H1 (cell line): ENCODE data around the gene CIAO2B. TPM values are rescaled to one million over a fixed set of nuclear protein-coding genes. Genes with fewer than 3 reads are reported as not detected.

Source experiments
- CBX8 ChIP-seq: fragments of 300-800, 300-1000 bp; sonication (generic); IDR thresholded peaks from 2 replicates; pipeline ENCODE4 v1.7.1; 2016; ENCODE audit warnings: low read depth, low read length, borderline replicate concordance
- CEBPB ChIP-seq: IDR thresholded peaks from 2 replicates; pipeline ENCODE4 v1.6.1; 2012; ENCODE audit warnings: low read depth, low read length
- NANOG ChIP-seq: IDR thresholded peaks from 2 replicates; pipeline ENCODE4 v1.6.1; 2011; ENCODE audit warnings: low read length, low read depth, mild to moderate bottlenecking, inconsistent platforms; ENCODE audit not compliant: insufficient read depth, poor library complexity, severe bottlenecking
- POU5F1 ChIP-seq: IDR thresholded peaks from 2 replicates; pipeline ENCODE4 v1.6.1; 2011; ENCODE audit warnings: low read depth, mild to moderate bottlenecking, low read length, moderate library complexity
- RBBP5 ChIP-seq: IDR thresholded peaks from 2 replicates; pipeline ENCODE4 v1.7.1; 2012; ENCODE audit warnings: low read depth, mild to moderate bottlenecking, inconsistent platforms, low read length, moderate library complexity, borderline replicate concordance
- SIN3A ChIP-seq, 2 experiments: IDR thresholded peaks in 1 of 2; conservative IDR thresholded peaks in 1 of 2; 2 replicates each; pipeline ENCODE4 v1.6.1; 2011 to 2012; ENCODE audit warnings: low read length in 2 of 2, improper control_type of control experiment in 1 of 2, low read depth in 1 of 2, mild to moderate bottlenecking in 1 of 2
- polyA plus RNA-seq, 7 experiments: library from polyadenylated mRNA; depleted of rRNA in 3 of 7; stranded (reverse) in 5 of 7; unstranded in 2 of 7; fragments of >200 nt in 5 of 7; fragments of 200-250 nt in 2 of 7; gene quantifications; 1 replicate in 5 of 7; 2 replicates in 1 of 7; 4 replicates in 1 of 7; pipeline versions ENCODE4 v1.2.1 to v1.2.3, GENCODE V29; 2011 to 2013; ENCODE audit warnings: missing spikeins in 2 of 7, mixed read lengths in 2 of 7
- total RNA-seq: library from RNA; stranded (reverse); fragmentation: NEBNext Ultra II Directional; extraction: Animal tissue kit (Norgen Biotek cat#: 25700); gene quantifications from 2 replicates; pipeline ENCODE4 v1.2.1, GENCODE V29; 2021

Gene CIAO2B
- total and polyA plus RNA-seq, 2 of the 8 experiments (the other 6 are each of a cell fraction or from before 2014, with no cell fraction given) = 65.6 to 248 TPM

GRCh38 chr16:66953462-66954096 is 19.4 kb upstream of the CIAO2B start (continued):
- TF ChIP-seq CEBPB (no peak), RBBP5 (no peak), SIN3A (conservative IDR thresholded peaks at IDR 0.05 in 1 of 2, IDR thresholded peaks at IDR 0.05 in 1 of 2; ENCODE audit: low read depth in 1 of 2, low read length in 2 of 2) (no peak), NANOG (no peak), CBX8 (no peak), POU5F1 (no peak)
- TF ChIP-seq, all 59 proteins: peak for 0
